Adipocyte (in vitro differentiated cells): ENCODE measurements around the gene IDH3G.

ENCODE experiments used
- DNase-seq: peaks from one replicate; pipeline ENCODE4 v3.0.0-alpha.2; 2015; ENCODE audit warnings: low read depth
- H3K27me3 ChIP-seq: replicated peaks from 2 replicates; pipeline ENCODE4 v1.7.0; 2013; ENCODE audit warnings: mild to moderate bottlenecking, low read length, moderate library complexity; ENCODE audit not compliant: control insufficient read depth, insufficient read depth
- H3K36me3 ChIP-seq: 2 replicates; pipeline ENCODE4 v1.7.0; 2013; ENCODE audit warnings: low read length, mild to moderate bottlenecking, moderate library complexity; ENCODE audit not compliant: control insufficient read depth, insufficient read depth, severe bottlenecking
- H3K4me1 ChIP-seq: 2 replicates; pipeline ENCODE4 v1.7.0; 2013; ENCODE audit warnings: mild to moderate bottlenecking, low read length, moderate library complexity; ENCODE audit not compliant: control insufficient read depth, insufficient read depth
- H3K4me3 ChIP-seq: 2 replicates; pipeline ENCODE4 v1.7.0; 2013; ENCODE audit warnings: mild to moderate bottlenecking, low read length, moderate library complexity
- H3K9ac ChIP-seq: 2 replicates; pipeline ENCODE4 v1.7.0; 2013; ENCODE audit warnings: mild to moderate bottlenecking, low read length, moderate library complexity
- H3K9me3 ChIP-seq: 2 replicates; pipeline ENCODE4 v1.7.0; 2013; ENCODE audit warnings: mild to moderate bottlenecking, low read length, moderate library complexity; ENCODE audit not compliant: control insufficient read depth

Gene IDH3G

GRCh38 chrX:153769158-153769864 is 24.9 kb downstream of the IDH3G start:
- DNase-seq: no peak
- Histone ChIP-seq H3K4me3 (no peak overlapping the region), H3K36me3 (peaks cover 3% of the 10 kb centered on the region), H3K9me3 (no peaks in the 10 kb centered on the region), H3K4me1 (peaks cover 15% of the 10 kb centered on the region), H3K27me3 (no peaks in the 10 kb centered on the region), H3K9ac (no peak overlapping the region)

GRCh38 chrX:153768311-153769157 is 25.6 kb downstream of the IDH3G start:
- H3K4me3 ChIP-seq: no peak overlapping the region
- no peaks in the 10 kb centered on the region for H3K9me3 ChIP-seq
- no peak for DNase-seq
- H3K9ac ChIP-seq: no peak overlapping the region
- no peaks in the 10 kb centered on the region for H3K27me3 ChIP-seq
- peaks cover 3% of the 10 kb centered on the region for H3K36me3 ChIP-seq
- H3K4me1 ChIP-seq: peaks cover 18% of the 10 kb centered on the region

DNA sequence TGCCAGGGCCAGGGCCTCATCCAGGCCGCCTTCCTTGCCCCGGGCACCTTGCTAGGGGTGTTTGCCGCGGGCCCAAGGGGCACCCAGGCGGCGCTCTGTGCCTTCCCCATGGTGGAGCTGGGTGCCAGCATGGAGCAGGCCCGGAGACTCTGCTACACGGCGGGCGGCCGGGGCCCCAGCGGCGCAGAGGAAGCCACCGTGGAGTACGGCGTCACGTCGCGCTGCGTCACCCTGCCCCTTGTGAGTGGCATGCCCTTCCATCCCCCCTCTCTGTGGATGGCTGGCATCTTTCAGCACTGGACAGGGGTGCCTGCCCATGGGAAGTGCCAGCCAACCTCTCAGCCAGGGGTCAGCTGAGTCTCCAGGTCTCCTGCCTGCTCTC is 26.5 kb downstream of the IDH3G start:
- Histone ChIP-seq H3K4me3 (no peak overlapping the region), H3K9ac (no peak overlapping the region), H3K36me3 (peaks cover 3% of the 10 kb centered on the region), H3K4me1 (peaks cover 18% of the 10 kb centered on the region), H3K9me3 (no peaks in the 10 kb centered on the region), H3K27me3 (no peaks in the 10 kb centered on the region)
- no peak for DNase-seq

DNA sequence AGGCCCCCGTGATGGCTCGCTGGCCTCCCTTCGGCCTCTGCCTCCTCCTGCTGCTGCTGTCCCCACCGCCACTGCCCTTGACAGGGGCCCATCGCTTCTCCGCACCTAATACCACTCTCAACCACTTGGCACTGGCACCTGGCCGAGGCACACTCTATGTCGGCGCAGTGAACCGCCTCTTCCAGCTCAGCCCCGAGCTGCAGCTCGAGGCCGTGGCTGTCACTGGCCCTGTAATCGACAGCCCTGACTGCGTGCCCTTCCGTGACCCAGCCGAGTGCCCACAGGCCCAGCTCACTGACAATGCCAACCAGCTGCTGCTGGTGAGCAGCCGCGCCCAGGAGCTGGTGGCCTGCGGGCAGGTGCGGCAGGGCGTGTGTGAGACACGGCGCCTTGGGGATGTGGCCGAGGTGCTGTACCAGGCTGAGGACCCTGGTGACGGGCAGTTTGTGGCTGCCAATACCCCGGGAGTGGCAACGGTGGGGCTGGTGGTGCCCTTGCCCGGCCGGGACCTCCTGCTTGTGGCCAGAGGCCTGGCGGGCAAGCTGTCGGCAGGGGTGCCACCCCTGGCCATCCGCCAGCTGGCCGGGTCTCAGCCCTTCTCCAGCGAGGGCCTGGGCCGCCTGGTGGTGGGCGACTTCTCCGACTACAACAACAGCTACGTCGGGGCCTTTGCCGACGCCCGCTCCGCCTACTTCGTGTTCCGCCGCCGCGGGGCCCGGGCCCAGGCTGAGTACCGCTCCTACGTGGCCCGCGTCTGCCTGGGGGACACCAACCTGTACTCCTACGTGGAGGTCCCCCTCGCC is 27.1 kb downstream of the IDH3G start:
- H3K4me1 ChIP-seq: peaks cover 18% of the 10 kb centered on the region

GRCh38 chrX:153766098-153766817 is 27.9 kb downstream of the IDH3G start:
- Histone ChIP-seq H3K4me3 (peak overlapping the region; percentile 78), H3K36me3 (peaks cover 3% of the 10 kb centered on the region), H3K9me3 (no peaks in the 10 kb centered on the region), H3K27me3 (no peaks in the 10 kb centered on the region), H3K9ac (peak overlapping the region; percentile 88), H3K4me1 (peaks cover 18% of the 10 kb centered on the region)
- DNase-seq: peak; percentile 74

More for the DNA sequence above, 27.1 kb downstream of the IDH3G start:
- H3K9ac ChIP-seq: peak overlapping the region; percentile 55
- DNase-seq: no peak
- peaks cover 3% of the 10 kb centered on the region for H3K36me3 ChIP-seq
- H3K27me3 ChIP-seq: no peaks in the 10 kb centered on the region
- no peaks in the 10 kb centered on the region for H3K9me3 ChIP-seq
- H3K4me3 ChIP-seq: peak overlapping the region; percentile 78

GRCh38 chrX:153765138-153766079 is 28.8 kb downstream of the IDH3G start:
- Histone ChIP-seq H3K4me1 (peaks cover 18% of the 10 kb centered on the region), H3K36me3 (peaks cover 3% of the 10 kb centered on the region), H3K27me3 (no peaks in the 10 kb centered on the region), H3K4me3 (peak overlapping the region; percentile 78), H3K9ac (peak overlapping the region; percentile 88), H3K9me3 (no peaks in the 10 kb centered on the region)
- DNase-seq: no peak

GRCh38 chrX:153764786-153765137 is 29.4 kb downstream of the IDH3G start:
- Histone ChIP-seq H3K27me3 (no peaks in the 10 kb centered on the region), H3K36me3 (peaks cover 3% of the 10 kb centered on the region), H3K4me1 (peaks cover 18% of the 10 kb centered on the region), H3K9ac (peak overlapping the region; percentile 88), H3K4me3 (peak overlapping the region; percentile 78), H3K9me3 (no peaks in the 10 kb centered on the region)
- DNase-seq: no peak

DNA sequence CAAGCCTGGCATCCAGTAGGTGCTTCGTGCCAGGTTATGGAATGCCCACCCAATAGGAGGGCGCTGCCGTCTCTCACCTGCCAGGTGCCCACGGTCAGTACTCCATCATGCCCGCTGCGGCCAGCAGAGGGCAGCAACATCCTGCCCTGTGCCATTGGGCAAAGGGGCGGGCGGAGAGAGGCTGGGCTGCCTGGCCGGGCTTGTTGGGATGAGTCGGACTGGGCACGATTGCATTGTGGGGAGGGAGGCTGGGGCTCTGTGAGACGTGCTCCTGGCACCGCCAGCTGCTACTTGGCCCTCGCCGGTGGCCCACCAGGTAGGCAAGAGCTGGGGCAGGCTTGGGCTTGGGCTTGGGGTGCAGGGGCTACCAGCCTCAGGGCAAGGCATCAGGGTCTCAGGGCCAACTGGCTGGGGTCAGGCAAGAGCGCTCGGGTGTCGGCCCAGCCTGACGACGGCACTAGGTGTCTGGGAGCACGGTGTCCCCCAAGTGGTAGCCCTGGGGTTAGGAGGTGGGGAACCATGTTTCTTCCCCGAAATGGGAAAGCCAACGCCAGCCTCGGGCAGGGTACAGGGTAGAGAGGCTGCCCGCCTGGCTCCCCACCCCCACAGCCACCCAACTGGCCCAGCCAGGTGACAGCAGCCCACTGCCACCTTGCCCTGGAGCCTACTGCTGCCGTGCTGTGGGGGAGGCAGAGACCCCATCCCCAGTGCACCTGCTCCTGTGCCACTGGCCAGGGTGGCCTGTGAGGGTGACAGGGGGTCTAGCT is 30.0 kb downstream of the IDH3G start, which contains the start of gene PLXNB3:
PLXNB3 (plus strand) TSS at position 261 of the 767 bp plus-strand sequence. CDS start 1,287 bp downstream, outside the sequence.
- H3K4me1 ChIP-seq: peaks cover 18% of the 10 kb centered on the region
- peak within 1 kb of the TSS; percentile 88 for H3K9ac ChIP-seq
- H3K4me3 ChIP-seq: peak within 1 kb of the TSS; percentile 78
- no peaks in the 10 kb centered on the region for H3K27me3 ChIP-seq
- DNase-seq: peak; percentile 84
- no peaks in the 10 kb centered on the region for H3K9me3 ChIP-seq
- H3K36me3 ChIP-seq: no peaks in the 10 kb centered on the region

DNA sequence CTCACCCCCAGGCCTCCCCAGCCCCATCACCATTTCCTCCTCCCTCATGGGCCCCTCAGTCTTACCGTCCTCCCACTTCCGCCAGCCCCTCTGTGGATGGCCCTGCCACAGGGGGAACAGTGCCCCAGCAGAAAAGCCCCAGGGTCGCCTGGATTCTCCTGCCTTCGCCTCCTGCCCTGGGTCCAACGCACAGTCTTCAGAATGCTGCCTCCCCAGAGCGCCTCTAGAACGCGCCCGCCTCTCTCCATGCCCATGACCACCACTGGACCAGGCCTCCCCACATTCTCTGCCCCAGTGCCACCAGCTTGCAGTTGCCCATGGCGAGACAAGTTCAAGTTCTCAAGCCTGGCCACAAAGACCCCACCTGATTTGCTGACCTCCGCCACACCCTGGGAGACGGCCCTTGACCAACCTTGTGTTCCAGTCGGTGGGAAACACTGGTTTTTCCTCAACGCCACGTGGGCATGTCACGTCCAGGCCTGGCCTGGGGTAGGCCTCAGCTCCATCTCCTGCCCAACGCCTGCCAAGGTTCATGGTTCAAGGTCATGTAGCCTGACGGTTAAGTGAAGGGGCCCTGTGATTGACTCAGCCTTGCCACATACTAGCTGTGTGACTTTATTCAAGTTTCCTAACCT is 30.8 kb downstream of the IDH3G start:
- Histone ChIP-seq H3K27me3 (no peaks in the 10 kb centered on the region), H3K4me3 (no peak overlapping the region), H3K36me3 (no peaks in the 10 kb centered on the region), H3K4me1 (peaks cover 22% of the 10 kb centered on the region), H3K9me3 (peaks cover 4% of the 10 kb centered on the region), H3K9ac (no peak overlapping the region)
- no peak for DNase-seq
